Ammon's horn (tissue), 1 donor: Measurements from ENCODE around the gene MCIDAS.

Source experiments
- DNase-seq: peaks from one replicate; pipeline ENCODE4 v3.0.0-alpha.2; 2016; ENCODE audit warnings: low spot score

The MCIDAS gene

DNA sequence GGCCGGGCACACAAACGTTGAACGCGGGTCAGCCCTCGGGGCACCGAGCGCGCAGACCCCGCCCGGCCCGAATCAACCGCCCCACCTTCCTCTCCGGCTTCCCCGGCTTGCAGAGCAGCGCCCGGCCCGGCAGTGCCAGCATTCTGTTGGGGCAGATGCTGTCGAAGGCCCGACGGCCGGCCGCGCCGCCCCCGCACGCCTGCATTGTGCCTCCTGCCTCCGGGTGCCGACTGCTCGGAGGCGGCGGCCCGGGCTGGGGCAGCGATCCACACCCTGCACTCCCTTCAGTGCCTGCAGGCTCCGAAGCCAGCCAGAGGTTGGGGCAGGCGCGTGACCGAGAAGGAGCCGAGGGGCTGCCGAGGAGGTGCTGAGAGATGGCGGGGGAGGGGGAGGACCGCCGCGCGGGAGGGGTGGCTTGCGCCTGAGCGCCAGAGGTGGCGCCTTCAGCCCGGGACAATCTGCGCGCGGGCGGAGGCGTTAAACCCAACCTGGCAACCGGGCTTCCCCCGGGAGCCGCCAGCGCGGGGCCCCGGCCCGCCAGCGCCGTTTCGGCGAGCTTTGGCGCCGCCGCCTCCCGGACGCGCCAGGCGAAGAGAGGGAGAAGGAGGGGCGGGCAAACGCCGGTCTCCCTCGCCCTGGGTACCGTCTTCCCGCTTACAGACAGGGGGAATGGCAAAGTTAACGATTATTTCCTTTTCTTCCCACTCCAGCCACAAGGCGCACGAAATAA is at the start of gene MCIDAS:
TSS of gene MCIDAS (minus strand) at position 382 of the 730 bp plus-strand sequence. CDS start at position 205, 177 bp downstream.
- no peak for DNase-seq

DNA sequence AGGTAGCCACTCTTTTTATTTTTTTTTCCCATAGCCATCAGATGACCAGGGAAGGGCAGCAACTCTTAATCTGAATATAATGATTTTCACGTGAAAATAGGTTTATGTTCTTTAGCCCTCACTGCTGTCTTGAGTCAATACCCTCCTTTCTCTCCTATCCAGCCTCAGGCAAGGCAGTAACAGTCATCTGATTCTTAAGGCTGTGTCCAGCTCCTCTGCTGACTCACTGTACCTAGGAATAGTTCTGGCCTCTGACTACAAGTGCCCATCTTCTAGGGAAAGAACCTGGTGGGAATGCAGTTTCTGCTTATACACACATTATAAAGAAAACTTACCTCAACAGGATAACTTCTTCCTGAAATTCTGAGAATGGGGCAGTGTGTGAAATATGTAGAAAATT is 49.7 kb upstream of the MCIDAS start:
- no peak for DNase-seq

DNA sequence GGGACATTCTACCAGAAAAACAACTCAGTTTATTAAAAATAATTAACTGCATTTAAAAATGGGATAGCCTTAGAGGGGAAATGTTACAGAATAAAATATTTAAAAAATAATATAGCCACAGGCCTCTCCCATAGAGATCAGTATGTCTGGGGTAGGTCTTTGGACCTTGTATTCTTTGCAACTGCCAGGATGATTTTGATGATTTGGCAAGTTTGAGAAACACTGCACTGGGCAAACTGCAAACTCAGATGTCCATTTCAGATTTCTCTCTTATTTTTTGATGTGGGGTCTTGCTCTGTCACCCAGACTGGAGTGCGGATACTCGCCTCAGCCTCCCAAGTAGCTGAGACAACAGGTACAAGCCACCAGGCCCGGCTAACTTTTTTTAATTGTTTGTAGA is 31.2 kb upstream of the MCIDAS start:
- no peak for DNase-seq

DNA sequence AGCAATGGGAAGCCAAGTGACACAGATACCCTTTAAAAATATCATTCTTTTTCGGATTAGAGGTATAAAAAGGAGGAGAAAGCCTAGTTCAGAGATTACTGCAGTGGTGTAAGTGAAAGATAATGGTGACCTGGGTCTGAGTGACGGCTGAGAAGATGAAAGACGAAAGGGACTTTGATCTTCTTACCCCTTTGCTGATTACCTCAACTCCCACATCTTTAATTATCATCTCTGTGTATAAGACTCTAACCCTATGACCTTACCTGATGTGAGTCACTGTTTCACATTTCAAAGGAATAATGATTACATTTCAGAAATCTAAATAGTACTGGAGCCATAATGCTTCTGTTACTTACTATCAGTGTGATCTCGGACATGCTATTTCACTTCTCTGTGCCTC is 27.7 kb upstream of the MCIDAS start:
- DNase-seq, result no peak

DNA sequence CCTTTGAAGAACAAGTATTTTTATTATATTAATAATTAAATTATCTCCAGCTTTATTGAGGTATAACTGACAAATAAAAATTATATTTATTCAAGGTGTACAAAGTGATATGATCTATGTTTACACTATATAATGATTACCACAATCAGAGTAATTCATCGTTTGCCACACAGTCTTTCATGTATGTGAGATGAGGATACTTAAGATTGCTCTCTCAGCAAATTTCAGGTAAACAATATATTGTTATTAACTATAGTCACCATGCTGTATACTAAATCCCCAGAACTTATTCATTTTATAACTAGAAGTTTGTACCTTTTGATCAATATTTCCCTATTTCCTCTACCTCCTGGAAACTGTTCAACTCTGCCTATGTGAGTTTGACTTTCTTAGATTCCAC is 22.9 kb upstream of the MCIDAS start:
- DNase-seq, result no peak

DNA sequence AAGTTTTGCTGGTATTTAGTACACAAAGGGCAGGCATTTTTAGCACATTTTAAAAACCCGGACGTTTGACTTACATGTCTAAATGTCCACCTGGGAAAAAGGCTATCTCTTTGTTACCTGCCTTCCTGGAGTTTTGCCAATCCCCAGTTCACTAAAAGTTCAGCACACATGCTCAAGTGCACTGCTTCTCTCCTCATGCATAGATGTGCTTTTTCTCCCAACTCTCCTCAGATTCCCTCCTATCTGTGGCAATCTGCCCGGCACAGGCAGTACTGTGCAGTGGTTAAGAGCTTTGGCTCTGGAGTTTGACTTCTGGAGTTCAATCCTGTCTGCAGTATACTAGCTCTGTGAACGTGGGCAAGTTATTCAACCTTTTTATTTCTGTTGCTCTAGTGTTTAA is 14.6 kb upstream of the MCIDAS start:
- DNase-seq, result no peak

DNA sequence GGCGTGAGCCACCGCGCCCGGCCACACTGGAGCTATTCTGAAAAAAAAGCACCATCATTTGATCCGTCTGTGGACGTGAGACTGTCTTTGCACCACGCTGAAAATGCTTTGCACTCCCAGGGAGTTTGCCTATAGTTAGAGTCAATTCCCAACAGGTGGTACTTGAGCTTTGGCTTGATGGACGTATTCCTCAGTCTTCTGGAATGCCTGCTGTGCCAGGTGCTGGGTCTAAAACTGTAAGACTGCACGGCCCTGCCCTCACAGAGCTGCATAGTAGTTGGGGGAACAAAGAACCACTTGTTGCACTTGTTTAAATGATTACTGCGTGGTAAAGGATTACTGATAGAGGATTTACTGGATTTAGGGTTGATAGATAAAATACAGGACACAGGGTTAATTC is 9.7 kb upstream of the MCIDAS start:
- DNase-seq, result no peak

DNA sequence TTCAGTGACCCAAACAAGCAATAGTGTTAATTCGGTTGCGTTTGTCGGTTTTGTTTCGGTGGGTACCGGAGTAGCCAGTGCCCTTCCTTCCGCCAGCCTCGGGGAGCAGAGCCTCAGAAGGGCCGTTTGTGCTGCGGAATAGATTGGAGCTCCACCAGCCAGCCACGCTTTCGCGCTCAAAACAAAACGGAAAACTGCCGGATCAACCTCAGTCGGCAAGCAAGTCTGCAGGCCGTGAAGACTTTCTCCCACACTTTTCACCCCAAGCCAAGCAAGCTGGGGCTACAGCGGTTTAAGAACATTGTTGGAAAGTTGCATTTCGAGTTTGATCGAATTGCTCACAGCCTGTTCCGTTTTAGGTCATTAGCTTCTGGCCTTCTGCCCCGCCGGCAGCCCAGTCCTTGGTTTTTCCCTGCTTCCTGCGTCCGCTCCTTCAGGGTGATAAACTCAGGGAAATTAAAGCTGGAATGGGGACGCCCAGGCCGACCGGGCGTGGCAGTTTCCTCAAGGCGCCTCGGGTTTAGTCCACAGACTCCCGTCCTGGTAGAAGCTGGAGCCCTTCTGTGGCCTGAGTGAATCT is 7.1 kb upstream of the MCIDAS start:
- DNase-seq, result peak; percentile 14

DNA sequence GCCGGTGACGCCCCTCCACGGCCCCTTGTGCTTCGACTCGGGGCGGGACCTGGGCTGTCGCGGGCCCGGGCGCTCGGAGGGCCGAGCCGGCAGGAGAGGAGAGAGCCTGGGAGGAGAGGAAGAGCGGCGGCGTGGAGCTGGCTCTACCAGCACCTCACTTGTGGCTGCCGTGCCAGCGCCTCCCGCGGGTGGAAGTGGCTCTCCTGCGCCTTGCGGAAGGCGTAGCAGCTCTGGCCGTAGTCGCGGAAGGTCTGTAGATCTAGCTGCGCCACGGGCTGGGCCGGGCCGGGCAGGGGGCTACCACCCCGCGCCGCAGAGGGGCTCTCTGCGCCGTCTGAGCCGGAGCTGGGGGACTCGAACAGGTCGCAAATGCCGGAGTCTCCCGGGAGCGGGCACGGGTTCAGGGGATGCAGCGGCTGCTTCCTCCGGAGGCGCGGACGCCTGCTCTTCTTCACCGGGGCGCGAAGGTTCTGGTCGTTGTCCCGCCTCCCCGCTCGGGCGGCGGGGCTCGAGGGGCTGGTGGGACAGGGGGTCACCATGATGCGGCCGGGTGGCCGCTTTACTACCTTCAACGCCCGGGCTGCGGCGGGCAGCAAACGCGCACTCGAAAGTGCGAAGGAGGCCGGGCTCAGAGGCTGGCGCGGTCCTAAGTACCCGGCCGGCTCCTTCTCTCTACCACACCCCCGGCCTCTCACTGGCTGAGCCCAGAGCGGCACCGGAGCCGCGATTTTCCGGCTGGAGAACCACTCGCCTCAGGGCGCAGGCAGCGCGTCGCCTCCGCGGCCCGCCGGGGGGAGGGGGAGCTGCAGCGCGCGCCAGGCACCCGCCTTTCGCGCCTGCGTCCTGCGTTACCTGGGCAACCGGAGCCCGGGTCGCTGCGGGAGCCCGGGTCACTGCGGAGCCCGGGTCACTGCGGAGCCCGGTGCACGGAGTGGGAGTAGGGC is 6.1 kb upstream of the MCIDAS start, which contains the start of gene CCNO:
TSS of gene CCNO (minus strand) at position 624 of the 944 bp plus-strand sequence. CDS start at position 539, 85 bp downstream.
- DNase-seq, result peak; percentile 65

DNA sequence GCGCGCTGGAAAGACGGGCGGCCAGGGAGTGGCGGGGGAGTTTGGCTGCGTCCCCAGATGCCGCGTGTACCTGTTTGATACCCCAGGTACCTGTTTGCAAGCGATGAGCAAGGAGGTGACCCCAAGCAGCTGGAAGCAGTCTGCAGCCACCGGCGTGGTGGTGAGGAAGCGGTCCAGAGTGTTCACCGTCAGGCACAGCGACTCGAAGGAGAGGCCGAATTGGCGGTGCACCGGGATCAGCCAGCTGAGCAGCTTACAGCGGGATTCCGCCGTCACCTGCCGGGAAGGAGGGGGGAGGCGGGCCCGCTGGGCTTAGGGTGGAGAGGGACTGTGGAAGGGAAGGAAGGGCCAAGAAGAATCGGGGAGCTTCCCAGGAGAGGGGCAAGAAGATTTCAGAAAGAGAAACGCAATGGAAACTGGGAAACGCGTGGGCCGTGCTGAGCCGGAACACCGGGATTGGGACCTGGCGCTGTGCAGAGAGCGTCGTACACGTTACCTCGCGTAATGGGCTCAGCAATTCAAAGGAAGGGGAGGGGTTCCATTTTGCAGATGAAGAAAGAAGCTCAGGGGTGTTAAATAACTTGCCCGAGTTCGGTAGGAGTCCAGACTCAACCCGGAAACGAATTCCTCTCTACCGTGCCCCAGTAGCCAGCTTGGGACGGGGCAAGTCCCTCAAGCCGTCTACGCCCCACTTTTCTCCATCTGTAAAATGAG is 5.3 kb upstream of the MCIDAS start:
- DNase-seq, result peak; percentile 33

DNA sequence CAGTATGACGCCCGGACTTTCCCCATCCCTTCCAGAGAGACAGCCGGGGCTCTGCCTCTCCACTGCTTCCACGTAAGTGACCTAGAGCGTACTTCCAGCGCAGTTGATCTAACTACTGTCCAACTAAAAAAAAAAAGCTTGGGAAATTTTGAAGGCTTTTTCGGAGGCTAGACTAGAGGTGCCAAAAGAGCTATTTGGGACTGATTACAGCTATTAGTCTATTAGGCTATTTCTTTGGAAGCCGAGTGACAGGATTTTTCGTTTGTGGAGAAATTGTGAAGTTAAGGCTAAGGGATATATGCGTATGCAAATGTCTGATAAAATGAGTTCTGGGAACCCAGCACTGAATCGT is 4.8 kb upstream of the MCIDAS start:
- no peak for DNase-seq

DNA sequence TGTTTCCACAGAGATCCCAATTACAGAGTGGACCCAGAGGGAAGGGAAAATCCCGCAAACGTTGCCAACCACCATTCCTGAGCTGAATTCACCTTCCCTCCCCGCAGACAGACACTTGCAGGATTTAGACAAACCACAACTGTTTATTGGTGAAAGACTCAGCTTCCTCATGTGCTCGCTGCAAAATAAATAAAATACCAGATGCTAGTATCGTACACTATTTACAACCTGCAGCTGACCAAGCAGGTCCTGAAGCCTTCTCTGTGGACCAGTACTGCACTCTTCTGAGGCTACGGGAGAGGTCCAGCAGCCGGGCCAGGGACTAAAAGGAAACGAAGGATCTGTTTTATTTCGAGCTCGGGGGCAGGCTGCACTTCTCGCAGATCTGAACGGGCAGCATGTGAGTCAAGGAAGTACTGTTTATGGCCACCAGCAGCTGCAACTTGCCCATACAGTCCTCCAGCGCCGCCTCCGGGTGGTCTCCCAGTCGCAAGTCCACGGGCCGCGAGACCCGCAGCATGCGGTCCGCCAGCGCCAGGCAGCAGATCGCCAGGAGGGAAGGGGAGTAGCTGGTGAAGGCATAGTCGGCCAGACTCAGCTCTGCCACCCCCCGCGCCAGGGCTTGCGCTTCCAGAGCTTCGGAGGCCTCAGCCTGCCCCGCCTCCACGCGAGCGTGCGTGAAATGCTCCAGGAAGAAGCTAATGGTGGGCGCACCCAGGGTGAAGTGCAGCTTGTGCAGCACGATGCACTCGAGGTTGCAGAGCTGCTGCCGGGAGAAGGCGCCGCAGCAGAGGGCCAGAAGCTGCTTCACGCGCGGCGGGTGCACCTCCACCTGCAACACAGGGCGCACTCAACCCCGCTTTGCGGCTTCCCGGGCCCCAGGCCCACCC is 4.2 kb upstream of the MCIDAS start:
- peak; percentile 21 for DNase-seq

DNA sequence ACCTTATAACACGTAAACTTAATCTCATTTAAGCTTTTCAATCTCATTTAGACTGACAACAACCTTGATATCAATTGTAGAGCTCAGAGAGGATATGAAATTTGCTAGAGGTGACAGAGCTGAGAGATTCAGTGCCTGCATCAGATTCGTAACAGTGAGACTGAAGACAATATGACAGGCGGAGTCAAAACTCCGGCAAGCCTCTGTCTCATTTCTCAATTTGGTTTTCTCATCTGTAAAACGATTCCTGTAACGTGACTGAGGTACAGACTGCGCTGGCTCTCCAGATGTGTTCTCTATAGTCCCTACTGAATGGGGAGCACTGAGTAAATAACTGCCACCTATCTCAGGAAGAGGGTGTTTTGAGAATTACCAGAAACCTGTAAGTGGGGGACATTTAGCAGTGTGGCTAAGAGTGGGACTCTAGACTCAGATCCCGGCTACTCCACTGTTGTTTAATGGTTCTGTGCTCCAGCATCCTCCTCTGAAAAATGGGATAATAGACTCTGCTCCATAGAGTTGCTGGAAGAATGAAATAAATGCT is 3.0 kb upstream of the MCIDAS start:
- no peak for DNase-seq

DNA sequence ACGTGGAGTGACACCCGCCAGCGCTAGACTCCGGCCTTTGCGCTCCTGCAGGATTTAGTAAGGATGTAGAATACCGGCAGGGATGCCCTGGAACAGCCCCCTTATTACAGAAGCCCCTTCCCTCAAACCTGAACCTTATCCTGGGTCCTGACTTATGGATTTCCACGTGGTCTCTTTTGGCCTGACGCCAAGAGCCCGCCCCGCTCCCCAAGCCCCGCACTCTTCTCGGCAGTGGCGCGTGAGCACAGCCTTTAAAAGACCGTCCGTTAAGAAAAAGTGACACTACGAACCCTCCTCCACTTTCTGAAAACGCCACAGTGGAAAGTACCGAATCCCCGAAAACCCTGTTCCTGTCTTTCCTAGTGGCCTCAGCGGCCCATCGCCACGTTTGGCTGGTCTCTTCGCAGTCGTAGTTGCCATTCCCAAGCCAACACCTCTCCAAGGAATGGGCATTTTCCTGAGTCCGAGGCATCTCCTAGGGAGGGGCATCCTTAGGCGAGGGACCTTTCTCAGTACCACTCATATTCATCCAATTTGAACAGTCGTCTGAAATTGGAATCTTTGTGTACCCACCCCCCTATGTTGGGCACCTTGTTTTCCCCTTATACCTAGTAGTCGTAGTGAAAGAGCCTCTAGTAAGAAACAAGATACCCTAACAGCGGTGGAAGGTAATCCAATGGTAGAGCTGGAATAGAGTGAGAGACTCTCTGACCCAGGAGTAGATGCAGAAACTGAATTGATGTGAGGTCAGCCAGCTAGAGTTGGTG is 732 bp upstream of the MCIDAS start:
- DNase-seq, result no peak

DNA sequence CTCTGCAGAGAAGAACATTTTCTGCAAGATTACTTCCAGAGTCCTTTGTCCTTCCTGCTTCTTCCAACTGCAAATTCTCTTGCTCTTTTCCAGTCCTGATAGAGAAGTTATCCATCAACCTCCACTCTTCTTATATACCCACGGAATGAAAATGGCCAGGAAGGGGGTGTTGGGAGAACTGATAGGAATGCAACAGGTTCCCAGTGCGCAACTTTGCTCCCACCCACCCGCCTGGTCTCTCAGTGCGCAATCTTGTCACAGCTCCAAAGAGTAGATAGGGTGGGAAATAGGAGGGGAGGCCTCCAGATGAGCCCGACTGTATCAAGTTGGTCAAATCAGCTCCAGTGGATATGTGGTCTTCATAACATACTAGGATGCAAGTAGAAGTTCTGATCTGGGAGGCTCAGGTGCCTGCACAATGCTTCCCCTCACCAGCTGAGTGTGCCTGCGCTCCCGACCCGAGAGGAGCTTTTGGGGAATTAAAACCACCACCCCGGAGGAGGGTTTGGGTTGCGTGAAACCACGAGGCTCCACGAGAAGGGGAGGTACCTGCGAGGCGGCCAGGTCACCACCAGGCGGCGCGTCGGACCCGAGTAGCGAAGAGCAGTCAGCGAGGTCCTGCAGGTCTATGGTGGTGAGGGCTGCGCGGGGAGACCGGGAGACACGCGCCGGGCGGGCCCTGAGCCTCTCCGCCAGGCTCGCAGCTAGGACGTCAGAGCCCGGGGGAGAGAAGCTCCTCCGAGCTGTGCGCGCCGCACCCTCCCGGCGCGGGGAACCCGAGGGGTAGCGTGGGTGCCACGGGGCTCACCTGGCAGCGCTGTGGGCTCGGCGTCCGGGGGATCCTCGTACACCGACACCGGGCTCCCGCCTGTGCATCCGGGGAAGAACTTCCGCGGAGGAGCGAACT is 835 bp downstream of the MCIDAS start:
- DNase-seq, result no peak

DNA sequence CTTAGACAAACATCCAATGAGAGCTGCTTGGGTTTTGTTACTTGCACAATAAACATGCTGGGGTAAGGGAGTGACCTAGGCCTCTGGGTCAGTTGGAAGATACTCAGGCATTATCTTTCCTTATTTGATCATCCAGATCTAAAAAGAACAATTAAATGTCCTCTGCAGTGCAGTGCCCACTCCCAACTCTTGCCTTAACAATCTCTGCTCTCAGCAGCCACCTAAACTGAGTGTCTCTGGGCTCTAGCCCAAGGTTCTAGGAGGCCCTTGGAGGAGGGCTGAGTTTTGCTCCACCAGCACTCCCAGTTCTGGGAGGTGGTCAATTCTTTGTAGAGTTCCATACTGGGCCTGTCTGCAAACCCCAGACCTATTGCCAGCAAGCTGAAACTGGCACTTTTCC is 1.8 kb downstream of the MCIDAS start:
- no peak for DNase-seq

DNA sequence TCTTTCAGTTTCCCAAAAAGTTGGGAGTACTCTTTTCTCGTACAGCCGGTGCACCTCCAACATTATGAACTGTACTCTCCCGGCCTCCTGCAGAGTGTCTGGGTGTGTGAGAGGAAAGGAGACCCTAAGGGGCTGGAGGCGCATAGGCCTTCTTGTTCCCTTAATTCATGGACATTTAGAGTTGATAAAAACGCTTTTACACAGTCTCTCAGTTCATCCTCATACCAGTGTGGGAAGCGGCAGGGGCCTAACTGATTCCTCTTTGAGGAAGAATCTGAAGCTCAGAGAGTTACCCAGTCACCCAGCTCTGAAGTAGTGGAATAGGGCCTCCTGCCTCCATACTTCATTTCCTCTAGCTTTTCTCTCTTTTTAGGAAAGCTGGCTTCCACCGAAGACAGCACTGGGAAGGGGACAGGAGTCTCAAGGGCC is 3.3 kb downstream of the MCIDAS start:
- DNase-seq, result no peak

DNA sequence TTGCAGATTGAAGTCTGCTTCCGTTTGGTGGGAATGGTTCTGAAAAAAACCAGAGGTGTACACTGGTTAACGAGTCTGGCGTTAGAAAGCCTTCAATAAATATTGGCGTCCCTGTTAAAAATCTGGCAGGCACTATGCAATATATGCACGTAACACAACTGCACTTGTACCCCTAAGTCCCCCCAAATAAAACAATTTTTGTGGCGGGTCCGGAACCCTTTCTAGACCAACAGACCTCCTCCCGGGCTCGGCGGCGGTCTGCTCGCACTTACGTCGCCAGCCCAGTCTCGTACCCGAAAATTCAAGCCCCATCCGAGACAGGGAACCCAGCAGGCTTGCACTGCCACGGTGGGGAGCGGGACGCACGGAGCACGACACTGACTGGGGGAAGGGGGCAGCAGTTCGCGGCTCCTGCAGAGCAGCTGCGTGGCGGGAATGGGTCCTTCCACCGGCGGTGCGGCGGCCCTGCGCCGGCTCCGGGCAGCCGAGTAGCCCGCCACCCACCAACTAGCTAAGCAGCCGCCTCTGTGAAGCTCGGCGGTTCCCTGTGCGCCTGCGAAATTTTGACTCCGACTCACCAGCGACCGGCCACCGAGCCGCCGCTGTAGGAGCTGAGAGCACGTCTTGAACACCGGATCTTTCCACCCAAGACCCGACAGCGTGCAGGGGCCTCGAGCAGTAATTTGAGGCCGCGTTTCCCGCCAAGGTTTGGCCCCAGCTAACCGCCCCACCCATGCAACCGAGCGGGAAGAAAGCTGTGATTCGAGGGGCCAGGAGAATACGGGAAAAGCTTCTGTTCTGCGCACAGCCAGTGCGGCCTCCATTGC is 3.9 kb downstream of the MCIDAS start:
- DNase-seq, result no peak
